NCI-H128 (cell line): ENCODE measurements around the gene EDN1.

Source experiments
- DNase-seq: peaks from one replicate; lab custom pipeline; 2025; ENCODE audit not compliant: unreplicated experiment; lab: John Stamatoyannopoulos, UW

Gene EDN1

GRCh38 chr6:12344961-12345693 lies 55.0 kb downstream of the EDN1 start:
- no peak for DNase-seq

- DNase-seq, result no peak
Measured at GRCh38 chr6:12345694-12346058, 55.5 kb downstream of the EDN1 start.
